Measurements from ENCODE around the gene PRKD2. TPM values are rescaled to one million over a fixed set of nuclear protein-coding genes. Genes with fewer than 3 reads are reported as not detected.
"Not testable (repeated sequence)": the region's sequence is repeated elsewhere in the genome, so short reads cannot be mapped to it uniquely, and the experiment has no call there.

The PRKD2 gene
- total RNA-seq (10 to 100 TPM; 13.8 to 33.5 (median 20.4) TPM), polyA plus RNA-seq (10 to 100 TPM; 61.1 to 90.3 TPM)

DNA sequence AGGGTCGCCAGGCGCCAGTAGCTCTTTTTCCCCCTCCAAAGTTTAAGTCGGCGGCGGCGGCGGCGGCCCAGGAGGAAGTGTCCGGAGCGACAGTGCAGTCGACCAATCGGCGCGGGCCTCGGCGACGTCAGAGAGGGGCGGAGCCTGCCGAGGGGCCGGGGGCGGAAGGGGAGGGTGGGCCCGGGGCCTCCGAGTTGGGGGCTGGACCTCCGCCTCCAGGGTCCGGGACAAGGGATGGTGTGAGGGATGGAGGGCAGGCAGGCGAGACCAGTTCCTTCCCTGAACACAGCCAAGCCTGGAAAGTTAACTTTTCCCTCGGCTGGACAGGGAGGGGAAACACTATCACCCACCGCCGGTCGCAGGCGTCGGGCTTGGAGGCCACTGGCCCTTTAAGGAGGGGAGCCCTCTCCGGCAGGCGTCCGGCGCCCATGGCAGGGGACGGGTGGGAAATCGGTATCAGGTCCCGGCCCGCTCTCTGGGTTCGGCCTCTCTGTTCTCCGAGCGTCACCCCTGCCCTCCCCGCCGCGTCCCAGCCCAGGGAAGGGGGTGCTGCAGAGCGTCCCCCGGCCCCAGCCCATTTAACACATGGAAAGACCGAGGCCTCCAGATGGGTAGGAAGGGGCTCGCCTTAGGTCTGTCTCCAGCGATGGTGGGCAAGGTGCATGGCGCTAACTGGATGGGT, at the start of gene PRKD2:
PRKD2 (minus strand) TSS at position 81 of the 682 bp plus-strand sequence. CDS start 744 bp downstream, outside the sequence.
- no peak for FAIRE-seq

DNA sequence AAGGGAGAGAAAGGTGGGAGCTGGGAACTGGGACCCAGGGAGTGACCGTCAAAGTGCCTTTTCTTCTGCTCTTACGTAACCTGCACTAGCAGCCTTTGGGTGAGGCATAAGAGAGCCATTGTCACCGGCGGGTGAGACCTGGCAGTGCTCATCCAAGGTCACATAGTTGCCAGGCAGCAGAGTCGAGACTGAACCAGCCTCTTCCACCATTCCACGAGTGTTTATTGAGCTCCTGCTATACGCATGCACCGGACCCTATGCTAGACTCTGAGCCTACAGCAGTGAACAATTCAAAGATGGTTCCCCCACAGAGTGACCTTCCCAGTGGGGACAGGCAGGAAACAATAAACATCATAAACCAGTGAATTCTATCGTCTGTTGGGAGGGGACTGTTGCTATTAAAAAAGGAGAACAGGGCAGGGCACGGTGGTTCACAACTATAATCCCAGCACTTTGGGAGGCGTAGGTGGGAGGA, 47.9 kb upstream of the PRKD2 start:
- H3K27ac ChIP-seq = peak overlapping the region; percentile 58 to 81 (median 67)
- H3K27me3 ChIP-seq = no peaks in the 10 kb centered on the region
- ATAC-seq = peak; percentile 82 to 95 (median 90)
- FAIRE-seq = no peak
- TF ChIP-seq, protein P1, sequence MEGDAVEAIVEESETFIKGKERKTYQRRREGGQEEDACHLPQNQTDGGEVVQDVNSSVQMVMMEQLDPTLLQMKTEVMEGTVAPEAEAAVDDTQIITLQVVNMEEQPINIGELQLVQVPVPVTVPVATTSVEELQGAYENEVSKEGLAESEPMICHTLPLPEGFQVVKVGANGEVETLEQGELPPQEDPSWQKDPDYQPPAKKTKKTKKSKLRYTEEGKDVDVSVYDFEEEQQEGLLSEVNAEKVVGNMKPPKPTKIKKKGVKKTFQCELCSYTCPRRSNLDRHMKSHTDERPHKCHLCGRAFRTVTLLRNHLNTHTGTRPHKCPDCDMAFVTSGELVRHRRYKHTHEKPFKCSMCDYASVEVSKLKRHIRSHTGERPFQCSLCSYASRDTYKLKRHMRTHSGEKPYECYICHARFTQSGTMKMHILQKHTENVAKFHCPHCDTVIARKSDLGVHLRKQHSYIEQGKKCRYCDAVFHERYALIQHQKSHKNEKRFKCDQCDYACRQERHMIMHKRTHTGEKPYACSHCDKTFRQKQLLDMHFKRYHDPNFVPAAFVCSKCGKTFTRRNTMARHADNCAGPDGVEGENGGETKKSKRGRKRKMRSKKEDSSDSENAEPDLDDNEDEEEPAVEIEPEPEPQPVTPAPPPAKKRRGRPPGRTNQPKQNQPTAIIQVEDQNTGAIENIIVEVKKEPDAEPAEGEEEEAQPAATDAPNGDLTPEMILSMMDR (IDR thresholded peaks at IDR 0.05) = no peak
- no peaks in the 10 kb centered on the region for H3K36me3 ChIP-seq
- intact Hi-C loops (cut with DNase I) = no loop called here
- no peak overlapping the region for H3K4me3 ChIP-seq
- 20 to 29% methylated on average over 11 of the region's 11 CpGs for WGBS, 2 donors
- DNase-seq = peak in 5 of 6 donors; percentile 58 to 84 (median 63)
- no peaks in the 10 kb centered on the region for H3K4me1 ChIP-seq
- no peaks in the 10 kb centered on the region for H3K9me3 ChIP-seq

More for the DNA sequence above, at the start of gene PRKD2:
- WGBS, 2 donors = 1% methylated on average over 39 to 52 of the region's 52 CpGs
- TF ChIP-seq, protein P1 (IDR thresholded peaks at IDR 0.05) = no peak
- Histone ChIP-seq H3K36me3 (peaks cover 0 to 16% (median 15%) of the 10 kb centered on the region in 3 donors), H3K9me3 (no peaks in the 10 kb centered on the region), H3K27me3 (no peaks in the 10 kb centered on the region), H3K4me3 (peak within 1 kb of the TSS; percentile 40 to 74 (median 64)), H3K4me1 (peaks cover 8 to 13% (median 10%) of the 10 kb centered on the region in 3 donors), H3K27ac (peak within 1 kb of the TSS; percentile 55 to 91 (median 62))
- DNase-seq (peak; percentile 89 to 99 (median 92)), ATAC-seq (peak; percentile 82 to 90 (median 85))
- intact Hi-C loops (cut with DNase I) = no loop called here

DNA sequence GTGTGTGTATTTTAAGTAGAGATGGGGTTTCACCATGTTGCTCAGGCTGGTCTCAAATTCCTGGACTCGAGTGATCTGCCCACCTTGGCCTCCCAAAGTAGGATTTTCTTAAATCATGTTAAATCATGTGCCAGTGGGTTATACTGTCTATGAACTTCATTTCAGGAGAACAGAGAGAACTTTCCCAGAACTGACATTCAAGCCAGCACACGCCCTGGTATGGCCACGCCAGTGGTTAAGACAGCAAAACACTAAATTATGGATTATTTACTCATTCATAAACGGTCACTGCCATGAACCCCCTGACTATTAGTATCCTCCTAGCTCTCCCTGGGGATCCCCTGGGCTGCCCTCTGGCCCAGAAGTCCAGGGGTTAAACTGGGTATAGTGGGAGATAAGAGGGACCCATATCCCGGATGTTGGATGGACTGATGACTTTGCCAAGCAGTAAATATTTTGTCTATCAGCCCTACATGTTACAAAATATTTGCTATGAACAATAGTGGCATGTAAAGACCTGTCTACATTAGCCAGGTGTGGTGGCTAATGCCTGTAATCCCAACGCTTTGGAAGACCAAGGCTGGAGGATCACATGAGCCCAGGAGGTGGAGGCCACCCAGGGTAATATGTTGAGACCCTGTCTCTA, 45.5 kb upstream of the PRKD2 start:
- no peaks in the 10 kb centered on the region for H3K9me3 ChIP-seq
- 65 to 68% methylated on average over 6 of the region's 6 CpGs for WGBS, 2 donors
- FAIRE-seq (no peak), DNase-seq (no peak), ATAC-seq (no peak)
- H3K4me1 ChIP-seq = no peaks in the 10 kb centered on the region
- H3K4me3 ChIP-seq = no peak overlapping the region
- no peak overlapping the region for H3K27ac ChIP-seq
- H3K36me3 ChIP-seq = no peaks in the 10 kb centered on the region
- H3K27me3 ChIP-seq = no peaks in the 10 kb centered on the region
- intact Hi-C loops (cut with DNase I) = no loop called here
- TF ChIP-seq, protein P1 (IDR thresholded peaks at IDR 0.05) = no peak

DNA sequence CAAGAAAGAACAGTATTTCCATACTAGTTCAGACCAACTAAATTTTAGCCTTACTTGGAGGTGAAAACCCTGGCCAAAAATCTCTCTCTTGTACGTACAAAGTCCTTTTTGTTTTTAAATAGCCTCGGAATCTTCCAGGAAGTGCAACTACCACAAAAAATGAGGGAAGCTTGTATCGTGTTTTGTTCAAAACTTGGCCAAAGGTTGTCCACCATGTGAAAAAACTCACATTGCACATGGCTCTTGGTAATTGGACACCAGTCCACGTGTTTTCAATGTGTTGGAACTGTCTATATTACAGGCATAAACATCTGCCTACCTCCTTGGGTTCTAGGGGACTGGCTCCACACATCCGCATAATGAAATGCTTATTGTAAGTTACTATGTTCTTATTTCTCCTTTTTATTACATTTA, 44.5 kb upstream of the PRKD2 start:
- H3K36me3 ChIP-seq = no peaks in the 10 kb centered on the region
- DNase-seq = no peak
- H3K27me3 ChIP-seq = no peaks in the 10 kb centered on the region
- H3K9me3 ChIP-seq = no peaks in the 10 kb centered on the region
- TF ChIP-seq, protein P1 (IDR thresholded peaks at IDR 0.05) = no peak
- 47 to 52% methylated on average over 5 of the region's 5 CpGs for WGBS, 2 donors
- no peak overlapping the region for H3K4me3 ChIP-seq
- intact Hi-C loops (cut with DNase I) = no loop called here
- peak overlapping the region; percentile 10 to 44 (median 28) for H3K27ac ChIP-seq
- no peaks in the 10 kb centered on the region for H3K4me1 ChIP-seq
- no peak for FAIRE-seq
- ATAC-seq = no peak

DNA sequence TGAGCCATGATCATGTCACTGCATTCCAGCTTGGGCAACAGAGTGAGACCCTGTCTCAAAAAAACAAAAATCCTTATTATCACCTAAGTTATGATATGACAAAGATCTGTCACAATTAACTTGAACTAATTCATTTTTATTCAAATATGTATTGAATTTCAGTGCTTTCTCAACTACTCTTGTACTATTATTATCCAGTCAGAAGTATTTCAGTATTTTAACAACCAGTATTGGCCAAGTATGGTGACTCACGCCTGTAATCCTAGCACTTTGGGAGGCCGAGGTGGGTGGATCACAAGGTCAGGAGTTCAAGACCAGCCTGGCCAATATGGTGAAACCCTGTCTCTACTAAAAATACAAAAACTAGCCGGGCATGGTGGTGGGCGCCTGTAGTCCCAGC, 44.0 kb upstream of the PRKD2 start:
- H3K4me1 ChIP-seq; H3K4me3 ChIP-seq; H3K9me3 ChIP-seq; H3K36me3 ChIP-seq; H3K27me3 ChIP-seq; intact Hi-C loops (cut with DNase I); FAIRE-seq; ATAC-seq; DNase-seq: not testable (repeated sequence)
- H3K27ac ChIP-seq = peak overlapping the region in 3 of 4 donors; percentile 10 to 28 (median 17)
- WGBS, 2 donors = 65 to 83% methylated on average over 4 of the region's 4 CpGs
